OCI-LY1 (cell line): ENCODE measurements around the gene PPP1R7.

Experiments used
- EZH2 ChIP-seq: fragments of 200-600 bp; sonication (generic), shearing (Covaris generic); IDR thresholded peaks from 2 replicates; pipeline ENCODE4 v1.8.0; 2017; ENCODE audit warnings: borderline replicate concordance, mixed run types, mild to moderate bottlenecking, antibody characterized with exemption, low read length, moderate library complexity, mixed read lengths
- TF ChIP-seq, protein P1 (sequence below): fragments of 200-600 bp; sonication (generic), shearing (Covaris generic); IDR thresholded peaks from 2 replicates; pipeline ENCODE4 v1.5.1; 2017; ENCODE audit warnings: mild to moderate bottlenecking, antibody characterized with exemption, low read length, moderate library complexity, mixed read lengths

- TF ChIP-seq, protein P1, sequence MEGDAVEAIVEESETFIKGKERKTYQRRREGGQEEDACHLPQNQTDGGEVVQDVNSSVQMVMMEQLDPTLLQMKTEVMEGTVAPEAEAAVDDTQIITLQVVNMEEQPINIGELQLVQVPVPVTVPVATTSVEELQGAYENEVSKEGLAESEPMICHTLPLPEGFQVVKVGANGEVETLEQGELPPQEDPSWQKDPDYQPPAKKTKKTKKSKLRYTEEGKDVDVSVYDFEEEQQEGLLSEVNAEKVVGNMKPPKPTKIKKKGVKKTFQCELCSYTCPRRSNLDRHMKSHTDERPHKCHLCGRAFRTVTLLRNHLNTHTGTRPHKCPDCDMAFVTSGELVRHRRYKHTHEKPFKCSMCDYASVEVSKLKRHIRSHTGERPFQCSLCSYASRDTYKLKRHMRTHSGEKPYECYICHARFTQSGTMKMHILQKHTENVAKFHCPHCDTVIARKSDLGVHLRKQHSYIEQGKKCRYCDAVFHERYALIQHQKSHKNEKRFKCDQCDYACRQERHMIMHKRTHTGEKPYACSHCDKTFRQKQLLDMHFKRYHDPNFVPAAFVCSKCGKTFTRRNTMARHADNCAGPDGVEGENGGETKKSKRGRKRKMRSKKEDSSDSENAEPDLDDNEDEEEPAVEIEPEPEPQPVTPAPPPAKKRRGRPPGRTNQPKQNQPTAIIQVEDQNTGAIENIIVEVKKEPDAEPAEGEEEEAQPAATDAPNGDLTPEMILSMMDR, result no peak
- TF ChIP-seq EZH2, result no peak
Observed at GRCh38 chr2:241151934-241152660, 1.8 kb downstream of the PPP1R7 start.
